Transverse colon (tissue), 1 donor: ENCODE data around the gene ERG28.

ENCODE experiments used
- EP300 ChIP-seq: sonication (generic); formaldehyde crosslinking; IDR thresholded peaks from one replicate; pipeline ENCODE4 v1.6.1; 2017; ENCODE audit warnings: antibody characterized with exemption, low read depth
- POLR2A ChIP-seq: fragments of 450-650 bp; IDR thresholded peaks from one replicate; pipeline ENCODE4 v1.6.1; 2016; ENCODE audit warnings: antibody characterized with exemption, mild to moderate bottlenecking, moderate library complexity

DNA sequence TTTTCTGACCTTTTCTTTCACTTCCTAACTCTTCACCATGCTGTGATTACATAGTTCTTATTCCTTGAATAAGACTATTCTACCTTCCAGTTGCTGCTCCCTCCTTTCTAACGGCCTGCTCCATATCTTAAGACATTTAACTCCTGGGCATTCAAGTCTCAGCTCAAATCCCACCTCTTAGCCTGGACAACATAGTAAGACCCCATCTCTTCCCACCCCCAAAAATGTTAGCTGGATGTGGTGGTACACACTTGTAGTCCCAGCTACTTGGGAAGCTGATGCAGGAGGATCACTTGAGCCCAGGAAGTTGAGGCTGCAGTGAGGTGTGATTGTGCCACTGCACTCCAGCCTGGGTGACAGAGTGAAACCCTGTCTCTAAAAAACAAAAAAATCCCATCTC lies 10.9 kb downstream of the ERG28 start:
- TF ChIP-seq POLR2A (no peak), EP300 (no peak)
